ENCODE results near the gene SLC4A9.
"Not testable (repeated sequence)": the region's sequence is repeated elsewhere in the genome, so short reads cannot be mapped to it uniquely, and the experiment has no call there.

SLC4A9 gene

DNA sequence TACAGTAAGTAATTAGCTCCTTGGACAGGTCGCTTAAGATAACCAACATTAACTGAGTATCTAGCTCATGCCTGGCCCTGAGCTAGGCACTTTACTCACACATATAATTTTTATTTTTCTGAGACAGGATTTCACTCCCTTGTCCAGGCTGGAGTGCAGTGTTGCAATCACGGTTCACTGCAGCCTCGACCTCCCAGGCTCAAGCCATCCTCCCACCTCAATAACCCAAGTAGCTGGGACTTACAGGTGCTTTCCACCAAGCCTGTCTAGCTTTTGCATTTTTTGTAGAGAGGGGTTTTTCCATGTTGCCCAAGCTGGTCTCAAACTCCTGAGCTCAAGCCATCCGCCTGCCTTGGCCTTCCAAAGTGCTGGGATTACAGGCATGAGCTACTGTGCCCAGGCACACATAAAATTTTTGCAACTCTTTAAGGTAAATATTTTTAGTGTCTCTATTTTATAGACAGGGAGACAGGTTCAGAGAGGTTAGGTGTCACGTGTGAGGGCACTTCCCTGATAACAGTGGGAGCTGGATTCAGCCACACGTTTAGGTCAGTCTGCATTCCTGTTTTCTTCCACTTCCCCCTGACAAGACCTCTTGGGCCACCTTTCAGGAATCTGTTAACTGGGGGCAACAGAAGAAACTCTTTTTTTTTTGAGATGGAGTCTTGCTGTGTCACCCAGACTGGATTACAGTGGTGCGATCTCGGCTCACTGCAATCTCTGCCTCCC, 31.8 kb upstream of the SLC4A9 start:
- Mint-ChIP-seq H3K4me1 (no peaks in the 10 kb centered on the region), H3K27me3 (peaks cover 2% of the 10 kb centered on the region), H3K4me3 (no peak overlapping the region), H3K36me3 (peaks cover 4% of the 10 kb centered on the region), H3K27ac (no peak overlapping the region), H3K9me3 (no peaks in the 10 kb centered on the region)
- ATAC-seq (ENCODE audit: low read depth) (no peak), DNase-seq (ENCODE audit: low spot score in 2 of 2) (no peak)

- no peak overlapping the region for H3K27ac Mint-ChIP-seq
- H3K4me1 Mint-ChIP-seq, result no peaks in the 10 kb centered on the region
- H3K36me3 Mint-ChIP-seq, result peaks cover 4% of the 10 kb centered on the region
- no peaks in the 10 kb centered on the region for H3K9me3 Mint-ChIP-seq
- no peak overlapping the region for H3K4me3 Mint-ChIP-seq
- ATAC-seq (ENCODE audit: low read depth) (no peak), DNase-seq (ENCODE audit: low spot score in 2 of 2) (no peak)
- peaks cover 2% of the 10 kb centered on the region for H3K27me3 Mint-ChIP-seq
Measured at GRCh38 chr5:140329739-140330481, 30.1 kb upstream of the SLC4A9 start.

GRCh38 chr5:140331638-140332037, 28.4 kb upstream of the SLC4A9 start:
- H3K27ac Mint-ChIP-seq, result no peak overlapping the region
- ATAC-seq (ENCODE audit: low read depth) (no peak), DNase-seq (ENCODE audit: low spot score in 2 of 2) (no peak)
- H3K36me3 Mint-ChIP-seq, result peaks cover 4% of the 10 kb centered on the region
- H3K4me1 Mint-ChIP-seq, result no peaks in the 10 kb centered on the region
- H3K9me3 Mint-ChIP-seq, result no peaks in the 10 kb centered on the region
- H3K4me3 Mint-ChIP-seq, result no peak overlapping the region
- peaks cover 2% of the 10 kb centered on the region for H3K27me3 Mint-ChIP-seq

DNA sequence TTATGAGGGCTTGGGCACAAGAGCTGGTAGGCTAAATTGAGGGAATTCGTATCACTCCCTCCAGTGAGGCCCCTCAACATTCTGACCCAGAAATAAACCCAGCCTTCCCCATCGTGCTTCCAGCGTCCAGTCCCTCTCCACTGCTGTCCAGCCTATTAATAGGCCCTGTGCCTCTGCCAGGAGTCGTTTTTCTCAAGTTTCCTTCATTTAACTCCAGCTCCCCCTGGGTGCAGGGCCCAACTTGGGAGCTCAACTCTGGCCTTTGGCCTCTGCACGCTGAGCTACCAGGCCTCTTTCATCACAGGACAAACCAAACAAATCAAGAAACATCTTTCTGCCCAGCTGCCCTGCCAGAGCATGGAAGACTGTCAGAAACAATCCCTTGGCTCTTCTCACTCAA, 23.6 kb upstream of the SLC4A9 start:
- no peak overlapping the region for H3K4me3 Mint-ChIP-seq
- H3K27me3 Mint-ChIP-seq, result peaks cover 2% of the 10 kb centered on the region
- H3K36me3 Mint-ChIP-seq, result peaks cover 4% of the 10 kb centered on the region
- no peak overlapping the region for H3K27ac Mint-ChIP-seq
- peaks cover 4% of the 10 kb centered on the region for H3K4me1 Mint-ChIP-seq
- no peak for DNase-seq (ENCODE audit: low spot score in 2 of 2)
- H3K9me3 Mint-ChIP-seq, result no peaks in the 10 kb centered on the region
- no peak for ATAC-seq (ENCODE audit: low read depth)

DNA sequence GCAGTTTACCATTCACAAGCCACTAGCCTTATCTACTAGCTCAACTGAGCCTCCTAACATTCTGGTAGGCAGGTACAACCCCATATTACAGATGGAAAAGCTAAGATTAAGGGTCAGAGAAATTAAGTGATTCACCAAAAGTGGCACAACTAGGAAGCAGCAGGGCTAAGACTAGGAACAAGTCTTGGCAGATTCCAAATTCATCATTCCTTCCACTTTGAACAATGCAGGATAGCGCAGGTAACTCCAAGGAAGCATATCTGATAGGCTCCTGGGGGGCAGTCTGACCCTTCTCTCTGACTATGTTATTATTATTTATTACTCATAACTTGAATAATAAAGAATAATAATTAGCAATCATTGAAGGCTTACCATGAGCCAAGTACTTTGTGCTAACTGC, 22.1 kb upstream of the SLC4A9 start:
- Mint-ChIP-seq H3K36me3 (no peaks in the 10 kb centered on the region), H3K9me3 (no peaks in the 10 kb centered on the region), H3K4me1 (peaks cover 15% of the 10 kb centered on the region), H3K27me3 (no peaks in the 10 kb centered on the region), H3K4me3 (no peak overlapping the region), H3K27ac (no peak overlapping the region)
- no peak for DNase-seq (ENCODE audit: low spot score in 2 of 2)
- no peak for ATAC-seq (ENCODE audit: low read depth)

- H3K36me3 Mint-ChIP-seq, result no peaks in the 10 kb centered on the region
- H3K27me3 Mint-ChIP-seq, result no peaks in the 10 kb centered on the region
- no peaks in the 10 kb centered on the region for H3K9me3 Mint-ChIP-seq
- no peak overlapping the region for H3K27ac Mint-ChIP-seq
- no peak overlapping the region for H3K4me3 Mint-ChIP-seq
- H3K4me1 Mint-ChIP-seq, result peaks cover 20% of the 10 kb centered on the region
- DNase-seq (ENCODE audit: low spot score in 2 of 2), result no peak
- ATAC-seq (ENCODE audit: low read depth), result no peak
Measured at GRCh38 chr5:140338336-140338735, 21.7 kb upstream of the SLC4A9 start.

GRCh38 chr5:140338908-140339307, 21.1 kb upstream of the SLC4A9 start:
- no peak overlapping the region for H3K4me3 Mint-ChIP-seq
- H3K4me1 Mint-ChIP-seq, result peaks cover 21% of the 10 kb centered on the region
- ATAC-seq (ENCODE audit: low read depth) (no peak), DNase-seq (ENCODE audit: low spot score in 2 of 2) (no peak)
- no peak overlapping the region for H3K27ac Mint-ChIP-seq
- H3K9me3 Mint-ChIP-seq, result no peaks in the 10 kb centered on the region
- no peaks in the 10 kb centered on the region for H3K36me3 Mint-ChIP-seq
- H3K27me3 Mint-ChIP-seq, result no peaks in the 10 kb centered on the region

- Mint-ChIP-seq H3K27me3 (no peaks in the 10 kb centered on the region), H3K4me3 (no peak overlapping the region), H3K36me3 (no peaks in the 10 kb centered on the region), H3K4me1 (peaks cover 25% of the 10 kb centered on the region), H3K9me3 (no peaks in the 10 kb centered on the region), H3K27ac (no peak overlapping the region)
- DNase-seq (ENCODE audit: low spot score in 2 of 2) (no peak), ATAC-seq (ENCODE audit: low read depth) (no peak)
Measured at GRCh38 chr5:140339636-140340035, 20.4 kb upstream of the SLC4A9 start.

- Mint-ChIP-seq H3K27ac (no peak overlapping the region), H3K4me3 (no peak overlapping the region)
Measured at GRCh38 chr5:140340605-140341121, 19.3 kb upstream of the SLC4A9 start.

GRCh38 chr5:140341591-140341990, 18.4 kb upstream of the SLC4A9 start:
- no peaks in the 10 kb centered on the region for H3K27me3 Mint-ChIP-seq
- no peak for ATAC-seq (ENCODE audit: low read depth)
- no peak overlapping the region for H3K27ac Mint-ChIP-seq
- peaks cover 27% of the 10 kb centered on the region for H3K4me1 Mint-ChIP-seq
- no peaks in the 10 kb centered on the region for H3K36me3 Mint-ChIP-seq
- no peak overlapping the region for H3K4me3 Mint-ChIP-seq
- no peak for DNase-seq (ENCODE audit: low spot score in 2 of 2)
- H3K9me3 Mint-ChIP-seq, result no peaks in the 10 kb centered on the region

More at GRCh38 chr5:140340605-140341121, 19.3 kb upstream of the SLC4A9 start:
- no peak for ATAC-seq (ENCODE audit: low read depth)
- H3K9me3 Mint-ChIP-seq, result no peaks in the 10 kb centered on the region
- H3K36me3 Mint-ChIP-seq, result no peaks in the 10 kb centered on the region
- peaks cover 27% of the 10 kb centered on the region for H3K4me1 Mint-ChIP-seq
- no peak for DNase-seq (ENCODE audit: low spot score in 2 of 2)
- no peaks in the 10 kb centered on the region for H3K27me3 Mint-ChIP-seq

DNA sequence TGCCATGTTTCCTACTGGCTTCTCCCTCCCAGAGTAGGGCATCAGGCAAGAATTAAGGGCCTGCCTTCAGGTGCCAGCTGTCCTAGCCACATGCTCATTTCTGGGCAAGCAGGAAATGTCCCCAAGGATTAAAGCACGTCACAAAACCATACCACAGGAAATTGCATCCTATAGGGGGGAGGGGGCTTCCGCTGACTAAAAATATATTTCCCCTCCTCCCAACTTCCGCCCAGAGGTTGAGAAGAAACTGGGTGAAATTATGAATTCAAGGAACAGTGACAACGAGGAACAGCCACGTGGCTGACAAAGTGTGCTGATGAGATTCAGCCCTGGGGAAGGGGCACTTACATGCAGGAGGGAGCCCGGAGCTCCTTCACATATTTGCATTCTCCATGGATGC, 17.7 kb upstream of the SLC4A9 start:
- no peak overlapping the region for H3K4me3 Mint-ChIP-seq
- no peaks in the 10 kb centered on the region for H3K27me3 Mint-ChIP-seq
- no peak for DNase-seq (ENCODE audit: low spot score in 2 of 2)
- H3K9me3 Mint-ChIP-seq, result no peaks in the 10 kb centered on the region
- H3K4me1 Mint-ChIP-seq, result peaks cover 29% of the 10 kb centered on the region
- ATAC-seq (ENCODE audit: low read depth), result peak; percentile 23
- no peaks in the 10 kb centered on the region for H3K36me3 Mint-ChIP-seq
- H3K27ac Mint-ChIP-seq, result peak overlapping the region; percentile 59

DNA sequence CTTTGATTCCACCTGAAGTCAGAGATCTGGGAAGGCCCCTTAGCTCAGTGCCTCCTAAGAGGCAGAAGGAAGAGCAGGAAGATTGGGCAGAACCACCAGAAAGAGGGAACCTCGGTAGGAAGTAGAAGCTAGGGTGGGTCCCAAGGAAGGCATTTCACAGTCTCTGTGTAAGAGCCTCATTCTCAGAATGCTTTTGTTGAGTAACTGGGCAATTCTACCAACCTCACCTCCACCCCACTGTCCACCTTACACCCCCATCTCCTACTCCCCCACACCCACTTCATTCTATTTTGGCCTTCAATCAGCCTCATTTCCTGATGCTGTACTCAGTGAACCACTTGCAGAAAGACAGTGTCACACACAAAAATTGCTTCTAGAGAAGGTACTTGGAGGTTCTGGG, 17.1 kb upstream of the SLC4A9 start:
- ATAC-seq (ENCODE audit: low read depth), result no peak
- no peaks in the 10 kb centered on the region for H3K36me3 Mint-ChIP-seq
- H3K9me3 Mint-ChIP-seq, result no peaks in the 10 kb centered on the region
- H3K27me3 Mint-ChIP-seq, result no peaks in the 10 kb centered on the region
- no peak overlapping the region for H3K4me3 Mint-ChIP-seq
- H3K4me1 Mint-ChIP-seq, result peaks cover 35% of the 10 kb centered on the region
- peak overlapping the region; percentile 59 for H3K27ac Mint-ChIP-seq
- no peak for DNase-seq (ENCODE audit: low spot score in 2 of 2)

GRCh38 chr5:140343849-140344248, 16.1 kb upstream of the SLC4A9 start:
- DNase-seq (ENCODE audit: low spot score in 2 of 2); H3K27me3 Mint-ChIP-seq; H3K36me3 Mint-ChIP-seq; H3K4me3 Mint-ChIP-seq; ATAC-seq (ENCODE audit: low read depth); H3K9me3 Mint-ChIP-seq: not testable (repeated sequence)
- peak overlapping the region; percentile 75 for H3K27ac Mint-ChIP-seq
- peaks cover 43% of the 10 kb centered on the region for H3K4me1 Mint-ChIP-seq

DNA sequence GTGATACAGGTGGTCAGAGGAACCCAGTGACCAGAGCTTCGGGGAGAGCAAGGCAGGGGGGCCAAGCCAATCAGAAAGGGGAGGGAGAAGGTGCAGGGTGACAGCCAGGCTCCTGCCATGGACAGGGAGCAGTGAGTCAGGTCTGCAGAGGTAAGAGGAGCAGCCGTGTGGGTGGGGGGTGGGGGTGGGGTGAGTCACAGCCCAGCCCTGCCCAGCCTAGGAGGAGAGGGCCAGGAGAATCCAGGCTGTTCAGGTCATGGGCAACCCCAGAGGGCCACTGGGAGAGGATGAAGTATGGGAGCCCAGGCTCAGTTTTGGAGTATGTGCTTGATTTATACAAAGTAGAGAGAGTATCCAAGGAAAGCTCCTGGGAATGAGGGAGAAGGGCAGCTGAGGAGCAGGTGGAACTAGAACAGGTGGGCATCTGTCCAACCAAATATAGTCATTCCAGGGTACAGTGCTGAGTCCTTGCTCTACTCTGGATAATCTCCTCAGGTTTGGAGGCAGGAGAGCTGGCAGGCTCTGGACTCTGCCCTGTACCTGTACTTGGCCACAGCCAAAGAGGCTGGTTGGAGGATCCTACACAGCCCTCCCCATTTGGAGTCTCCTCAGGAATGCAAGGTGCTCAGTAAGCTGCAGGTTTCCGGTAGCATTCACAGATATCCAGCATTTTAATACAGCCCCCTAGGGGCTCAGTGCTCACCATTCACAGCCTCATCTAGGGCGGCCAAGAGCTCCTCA, 15.1 kb upstream of the SLC4A9 start:
- H3K9me3 Mint-ChIP-seq, result no peaks in the 10 kb centered on the region
- H3K36me3 Mint-ChIP-seq, result no peaks in the 10 kb centered on the region
- no peak for ATAC-seq (ENCODE audit: low read depth)
- no peak for DNase-seq (ENCODE audit: low spot score in 2 of 2)
- H3K27me3 Mint-ChIP-seq, result no peaks in the 10 kb centered on the region
- peaks cover 50% of the 10 kb centered on the region for H3K4me1 Mint-ChIP-seq
- peak overlapping the region; percentile 75 for H3K27ac Mint-ChIP-seq
- H3K4me3 Mint-ChIP-seq, result no peak overlapping the region
